GM18498 (cell line): ENCODE results near the gene RFTN1.

ENCODE experiments used
- ATAC-seq: cut with Tn5 transposase; IDR thresholded peaks from one replicate; pipeline ENCODE4 v1.9.1; 2021; ENCODE audit warnings: mild to moderate bottlenecking, moderate library complexity; ENCODE audit not compliant: unreplicated experiment

RFTN1 gene

GRCh38 chr3:16470590-16470989 is 42.9 kb downstream of the RFTN1 start:
- ATAC-seq, result no peak

- no peak for ATAC-seq
Measured at GRCh38 chr3:16468336-16469098, 45.0 kb downstream of the RFTN1 start.

GRCh38 chr3:16468002-16468335 is 45.5 kb downstream of the RFTN1 start:
- ATAC-seq, result no peak

GRCh38 chr3:16467393-16467792 is 46.1 kb downstream of the RFTN1 start:
- peak; percentile 85 for ATAC-seq

- no peak for ATAC-seq
Measured at GRCh38 chr3:16466822-16467221, 46.7 kb downstream of the RFTN1 start.

GRCh38 chr3:16464511-16465148 is 48.9 kb downstream of the RFTN1 start:
- no peak for ATAC-seq

GRCh38 chr3:16463914-16464313 is 49.6 kb downstream of the RFTN1 start:
- no peak for ATAC-seq

GRCh38 chr3:16463119-16463518 is 50.4 kb downstream of the RFTN1 start:
- no peak for ATAC-seq

GRCh38 chr3:16462679-16463078 is 50.8 kb downstream of the RFTN1 start:
- no peak for ATAC-seq

- ATAC-seq, result no peak
Measured at GRCh38 chr3:16461463-16462245, 51.8 kb downstream of the RFTN1 start.

- no peak for ATAC-seq
Measured at GRCh38 chr3:16460886-16461285, 52.6 kb downstream of the RFTN1 start.

- ATAC-seq, result no peak
Measured at GRCh38 chr3:16460273-16460672, 53.2 kb downstream of the RFTN1 start.

- ATAC-seq, result no peak
Measured at GRCh38 chr3:16456784-16457415, 56.6 kb downstream of the RFTN1 start.

- ATAC-seq, result no peak
Measured at GRCh38 chr3:16455966-16456365, 57.5 kb downstream of the RFTN1 start.

GRCh38 chr3:16455001-16455400 is 58.5 kb downstream of the RFTN1 start:
- ATAC-seq, result no peak

GRCh38 chr3:16452261-16452660 is 61.2 kb downstream of the RFTN1 start:
- ATAC-seq, result no peak

- no peak for ATAC-seq
Measured at GRCh38 chr3:16449369-16449768, 64.1 kb downstream of the RFTN1 start.

GRCh38 chr3:16448639-16449070 is 64.8 kb downstream of the RFTN1 start:
- ATAC-seq, result no peak

GRCh38 chr3:16447135-16447534 is 66.4 kb downstream of the RFTN1 start:
- ATAC-seq, result no peak

- ATAC-seq, result no peak
Measured at GRCh38 chr3:16444344-16444743, 69.2 kb downstream of the RFTN1 start.

- ATAC-seq, result no peak
Measured at GRCh38 chr3:16442730-16443129, 70.8 kb downstream of the RFTN1 start.
